MM.1S (cell line): Measurements from ENCODE around the gene SLC18A3.

Experiments used
- DNase-seq: peaks from one replicate; pipeline ENCODE4 v3.0.0-alpha.2; 2015
- H2AFZ ChIP-seq: fragments of 300-600 bp; sonication (generic); 2 replicates; pipeline ENCODE4 v1.6.0; 2016; ENCODE audit warnings: antibody characterized with exemption, low read length
- H3F3A ChIP-seq: fragments of 300-600 bp; sonication (generic); 2 replicates; pipeline ENCODE4 v1.6.1; 2016; ENCODE audit warnings: mild to moderate bottlenecking, antibody characterized with exemption, low read length, moderate library complexity, mixed read lengths; ENCODE audit not compliant: insufficient read depth
- H3K27ac ChIP-seq: fragments of 300-600 bp; sonication (generic); 2 replicates; pipeline ENCODE4 v1.5.1; 2016; ENCODE audit warnings: mild to moderate bottlenecking, low read length
- H3K27me3 ChIP-seq: fragments of 300-600 bp; sonication (generic); replicated peaks from 2 replicates; pipeline ENCODE4 v1.6.0; 2016; ENCODE audit warnings: low read length; ENCODE audit not compliant: insufficient read depth
- H3K36me3 ChIP-seq: fragments of 300-600 bp; sonication (generic); replicated peaks from 2 replicates; pipeline ENCODE4 v1.6.1; 2016; ENCODE audit warnings: mild to moderate bottlenecking, low read length, mixed read lengths; ENCODE audit not compliant: insufficient read depth
- H3K4me1 ChIP-seq: fragments of 300-600 bp; sonication (generic); 2 replicates; pipeline ENCODE4 v1.6.1; 2016; ENCODE audit warnings: low read length, mixed read lengths
- H3K4me2 ChIP-seq: fragments of 300-600 bp; sonication (generic); 2 replicates; pipeline ENCODE4 v1.6.0; 2016; ENCODE audit warnings: low read depth, low read length
- H3K4me3 ChIP-seq: fragments of 300-600 bp; sonication (generic); 2 replicates; pipeline ENCODE4 v1.5.1; 2016; ENCODE audit warnings: low read length, mixed read lengths
- H3K79me2 ChIP-seq: fragments of 300-600 bp; sonication (generic); 2 replicates; pipeline ENCODE4 v1.6.1; 2016; ENCODE audit warnings: mixed run types, low read length, mixed read lengths
- H3K9ac ChIP-seq: fragments of 300-600 bp; sonication (generic); 2 replicates; pipeline ENCODE4 v1.6.1; 2016; ENCODE audit warnings: low read length, mixed read lengths
- H3K9me2 ChIP-seq: fragments of 300-600 bp; sonication (generic); replicated peaks from 2 replicates; pipeline ENCODE4 v1.6.1; 2016; ENCODE audit warnings: mild to moderate bottlenecking, low read length, mixed read lengths; ENCODE audit not compliant: insufficient read depth
- H3K9me3 ChIP-seq: fragments of 300-600 bp; sonication (generic); replicated peaks from 2 replicates; pipeline ENCODE4 v1.6.1; 2016; ENCODE audit warnings: mild to moderate bottlenecking, low read length, mixed read lengths; ENCODE audit not compliant: insufficient read depth
- H4K20me1 ChIP-seq: fragments of 300-600 bp; sonication (generic); 2 replicates; pipeline ENCODE4 v1.6.1; 2016; ENCODE audit warnings: mild to moderate bottlenecking, low read length, moderate library complexity, mixed read lengths; ENCODE audit not compliant: insufficient read depth
- EZH2 ChIP-seq: fragments of 300-600 bp; sonication (generic); optimal IDR thresholded peaks from 2 replicates; pipeline ENCODE3; 2017; ENCODE audit warnings: low read depth, mild to moderate bottlenecking, antibody characterized with exemption, low read length, mixed read lengths
- EZH2phosphoT487 ChIP-seq: fragments of 300-600 bp; sonication (generic); IDR thresholded peaks from 2 replicates; pipeline ENCODE4 v1.6.1; 2018; ENCODE audit warnings: antibody characterized with exemption, low read length
- TF ChIP-seq, protein P1 (sequence below): fragments of 300-600 bp; sonication (generic); IDR thresholded peaks from 2 replicates; pipeline ENCODE4 v1.5.1; 2016; ENCODE audit warnings: antibody characterized with exemption, low read length, mixed read lengths

Gene SLC18A3

DNA sequence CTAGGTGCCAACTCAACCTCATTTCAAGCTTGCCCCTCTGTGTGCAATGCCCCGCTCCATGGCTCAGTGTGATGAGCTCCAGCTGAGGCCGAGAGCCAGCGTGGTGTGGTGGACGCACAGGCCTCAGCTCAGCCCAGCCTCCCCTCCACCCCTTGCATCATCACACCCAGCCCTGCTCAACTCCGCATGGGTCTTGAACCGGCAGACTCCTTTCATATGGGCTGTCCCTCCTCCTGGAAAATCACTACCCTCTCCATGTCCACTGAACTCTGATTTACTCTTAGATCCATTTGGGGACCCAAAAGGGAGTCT lies 16.6 kb upstream of the SLC18A3 start:
- no peak for TF ChIP-seq EZH2phosphoT487
- TF ChIP-seq EZH2 = no peak
- TF ChIP-seq, protein P1, sequence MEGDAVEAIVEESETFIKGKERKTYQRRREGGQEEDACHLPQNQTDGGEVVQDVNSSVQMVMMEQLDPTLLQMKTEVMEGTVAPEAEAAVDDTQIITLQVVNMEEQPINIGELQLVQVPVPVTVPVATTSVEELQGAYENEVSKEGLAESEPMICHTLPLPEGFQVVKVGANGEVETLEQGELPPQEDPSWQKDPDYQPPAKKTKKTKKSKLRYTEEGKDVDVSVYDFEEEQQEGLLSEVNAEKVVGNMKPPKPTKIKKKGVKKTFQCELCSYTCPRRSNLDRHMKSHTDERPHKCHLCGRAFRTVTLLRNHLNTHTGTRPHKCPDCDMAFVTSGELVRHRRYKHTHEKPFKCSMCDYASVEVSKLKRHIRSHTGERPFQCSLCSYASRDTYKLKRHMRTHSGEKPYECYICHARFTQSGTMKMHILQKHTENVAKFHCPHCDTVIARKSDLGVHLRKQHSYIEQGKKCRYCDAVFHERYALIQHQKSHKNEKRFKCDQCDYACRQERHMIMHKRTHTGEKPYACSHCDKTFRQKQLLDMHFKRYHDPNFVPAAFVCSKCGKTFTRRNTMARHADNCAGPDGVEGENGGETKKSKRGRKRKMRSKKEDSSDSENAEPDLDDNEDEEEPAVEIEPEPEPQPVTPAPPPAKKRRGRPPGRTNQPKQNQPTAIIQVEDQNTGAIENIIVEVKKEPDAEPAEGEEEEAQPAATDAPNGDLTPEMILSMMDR = no peak
- Histone ChIP-seq H3K4me2 (no peak overlapping the region), H3K9ac (no peak overlapping the region), H3K9me2 (no peaks in the 10 kb centered on the region), H3F3A (no peaks in the 10 kb centered on the region), H3K79me2 (no peaks in the 10 kb centered on the region), H3K27ac (no peak overlapping the region), H4K20me1 (no peaks in the 10 kb centered on the region), H3K27me3 (no peaks in the 10 kb centered on the region), H3K4me1 (no peaks in the 10 kb centered on the region), H3K9me3 (no peaks in the 10 kb centered on the region), H3K4me3 (no peak overlapping the region), H3K36me3 (no peaks in the 10 kb centered on the region), H2AFZ (no peak overlapping the region)
- DNase-seq = no peak

DNA sequence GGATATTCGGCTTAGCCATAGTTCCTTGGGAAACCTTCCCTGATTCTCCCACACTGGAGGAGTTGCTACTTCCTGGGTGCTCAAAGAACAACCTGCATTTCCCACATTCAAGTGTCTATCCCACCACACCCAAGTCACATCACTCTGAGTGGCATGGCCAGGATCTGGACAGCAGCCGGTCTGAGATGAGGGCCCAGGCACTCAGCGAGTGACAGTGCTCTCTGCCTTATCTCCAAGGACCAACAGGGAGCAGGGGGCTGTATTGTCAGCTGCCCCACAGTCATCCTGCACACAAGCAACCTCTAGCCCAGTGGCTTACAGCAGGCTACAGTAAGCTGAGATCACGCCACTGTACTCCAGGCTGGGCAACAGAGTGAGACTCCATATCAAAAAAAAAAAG lies 16.1 kb upstream of the SLC18A3 start:
- H4K20me1 ChIP-seq = no peaks in the 10 kb centered on the region
- H3K9ac ChIP-seq = no peak overlapping the region
- no peak for DNase-seq
- H3K79me2 ChIP-seq = no peaks in the 10 kb centered on the region
- no peaks in the 10 kb centered on the region for H3K4me1 ChIP-seq
- no peak overlapping the region for H2AFZ ChIP-seq
- no peaks in the 10 kb centered on the region for H3K36me3 ChIP-seq
- H3K27me3 ChIP-seq = no peaks in the 10 kb centered on the region
- H3K9me3 ChIP-seq = no peaks in the 10 kb centered on the region
- TF ChIP-seq EZH2phosphoT487 (no peak), EZH2 (no peak)
- TF ChIP-seq, protein P1 = no peak
- H3K27ac ChIP-seq = no peak overlapping the region
- H3K9me2 ChIP-seq = no peaks in the 10 kb centered on the region
- no peak overlapping the region for H3K4me2 ChIP-seq
- no peak overlapping the region for H3K4me3 ChIP-seq
- H3F3A ChIP-seq = no peaks in the 10 kb centered on the region

DNA sequence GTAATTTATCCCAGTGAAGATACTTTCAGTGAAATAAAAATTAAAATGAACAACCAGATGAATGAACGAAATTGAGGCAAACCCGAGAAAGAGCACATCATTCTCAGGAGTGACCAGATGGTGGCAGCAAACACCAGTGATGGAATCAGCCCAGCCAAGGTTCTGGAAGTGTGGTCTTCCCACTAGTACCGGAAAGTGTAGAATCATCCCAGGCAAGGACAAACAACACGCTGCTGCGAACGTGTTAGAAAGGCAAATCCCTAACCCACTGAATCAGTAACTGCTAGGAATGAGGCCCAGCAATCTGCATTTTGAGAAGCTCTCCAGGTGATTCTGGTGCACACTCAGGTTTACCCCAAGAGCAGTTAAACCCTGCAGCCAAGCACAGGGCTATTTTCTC lies 15.5 kb upstream of the SLC18A3 start:
- Histone ChIP-seq H3K4me2 (no peak overlapping the region), H3K4me3 (no peak overlapping the region)
- DNase-seq = peak; percentile 42

More for the DNA sequence above, 15.5 kb upstream of the SLC18A3 start:
- no peaks in the 10 kb centered on the region for H3K36me3 ChIP-seq
- H3K4me1 ChIP-seq = no peaks in the 10 kb centered on the region
- H3K9ac ChIP-seq = no peak overlapping the region
- H3K27ac ChIP-seq = no peak overlapping the region
- no peaks in the 10 kb centered on the region for H3K9me2 ChIP-seq
- no peaks in the 10 kb centered on the region for H3F3A ChIP-seq
- no peaks in the 10 kb centered on the region for H3K27me3 ChIP-seq
- TF ChIP-seq, protein P1 = peak; percentile 88
- TF ChIP-seq EZH2 (no peak), EZH2phosphoT487 (no peak)
- H2AFZ ChIP-seq = no peak overlapping the region
- no peaks in the 10 kb centered on the region for H4K20me1 ChIP-seq
- H3K9me3 ChIP-seq = no peaks in the 10 kb centered on the region
- no peaks in the 10 kb centered on the region for H3K79me2 ChIP-seq
